ENCODE data around the gene SIL1. TPM values are rescaled to one million over a fixed set of nuclear protein-coding genes. Genes with fewer than 3 reads are reported as not detected.
"Not testable (repeated sequence)": the region's sequence is repeated elsewhere in the genome, so short reads cannot be mapped to it uniquely, and the experiment has no call there.

The SIL1 gene
- total RNA-seq, 2 donors from 2014 or later, result 17.2 to 20.2 TPM

DNA sequence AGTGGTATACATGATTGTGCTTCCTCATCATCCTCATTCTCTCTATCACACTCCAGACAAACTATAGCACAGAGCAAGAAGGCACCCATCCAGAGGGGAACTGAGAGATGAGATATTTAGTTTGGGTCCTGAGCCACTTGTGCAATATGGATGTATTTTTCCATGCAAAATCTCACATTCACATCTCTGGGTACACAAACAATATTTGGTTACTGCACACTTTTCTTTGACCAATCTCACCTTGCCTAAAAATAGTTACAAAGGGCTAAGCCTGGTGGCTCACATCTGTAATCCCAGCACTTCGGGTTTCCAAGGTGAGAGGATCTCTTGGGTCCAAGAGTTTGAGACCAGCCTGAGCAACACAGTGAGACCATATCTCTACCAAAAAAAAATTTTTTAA is 120.3 kb downstream of the SIL1 start:
- no peaks in the 10 kb centered on the region for H3K36me3 Mint-ChIP-seq (ENCODE audit: low read depth)
- Histone ChIP-seq H3K4me1 (ENCODE audit: control insufficient read depth, insufficient read depth, low read length) (no peaks in the 10 kb centered on the region), H3K9me3 (ENCODE audit: control insufficient read depth, low read length) (no peaks in the 10 kb centered on the region), H3K27me3 (ENCODE audit: control insufficient read depth, insufficient read depth, low read length, poor library complexity, severe bottlenecking) (no peaks in the 10 kb centered on the region), H3K4me3 (ENCODE audit: low read length) (no peak overlapping the region), H3K9ac (ENCODE audit: extremely low read depth, low read length, poor library complexity, severe bottlenecking) (no peak overlapping the region), H3K27ac (ENCODE audit: low read depth, low read length) (no peak overlapping the region), H3K36me3 (ENCODE audit: control insufficient read depth, insufficient read depth, low read length) (no peaks in the 10 kb centered on the region)
- no peak overlapping the region for H3K4me3 Mint-ChIP-seq
- no peak for DNase-seq
- no peaks in the 10 kb centered on the region for H3K27me3 Mint-ChIP-seq (ENCODE audit: insufficient read depth)
- no peak overlapping the region for H3K27ac Mint-ChIP-seq
- H3K9me3 Mint-ChIP-seq, result no peaks in the 10 kb centered on the region
- 100% methylated on average over 1 of the region's 1 CpG for WGBS, 2 experiments (ENCODE audit: insufficient coverage in 1 of 2, insufficient read length in 1 of 2)
- peaks cover 11% of the 10 kb centered on the region for H3K4me1 Mint-ChIP-seq
- TF ChIP-seq, protein P1, sequence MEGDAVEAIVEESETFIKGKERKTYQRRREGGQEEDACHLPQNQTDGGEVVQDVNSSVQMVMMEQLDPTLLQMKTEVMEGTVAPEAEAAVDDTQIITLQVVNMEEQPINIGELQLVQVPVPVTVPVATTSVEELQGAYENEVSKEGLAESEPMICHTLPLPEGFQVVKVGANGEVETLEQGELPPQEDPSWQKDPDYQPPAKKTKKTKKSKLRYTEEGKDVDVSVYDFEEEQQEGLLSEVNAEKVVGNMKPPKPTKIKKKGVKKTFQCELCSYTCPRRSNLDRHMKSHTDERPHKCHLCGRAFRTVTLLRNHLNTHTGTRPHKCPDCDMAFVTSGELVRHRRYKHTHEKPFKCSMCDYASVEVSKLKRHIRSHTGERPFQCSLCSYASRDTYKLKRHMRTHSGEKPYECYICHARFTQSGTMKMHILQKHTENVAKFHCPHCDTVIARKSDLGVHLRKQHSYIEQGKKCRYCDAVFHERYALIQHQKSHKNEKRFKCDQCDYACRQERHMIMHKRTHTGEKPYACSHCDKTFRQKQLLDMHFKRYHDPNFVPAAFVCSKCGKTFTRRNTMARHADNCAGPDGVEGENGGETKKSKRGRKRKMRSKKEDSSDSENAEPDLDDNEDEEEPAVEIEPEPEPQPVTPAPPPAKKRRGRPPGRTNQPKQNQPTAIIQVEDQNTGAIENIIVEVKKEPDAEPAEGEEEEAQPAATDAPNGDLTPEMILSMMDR (conservative IDR thresholded peaks at IDR 0.05), result no peak

DNA sequence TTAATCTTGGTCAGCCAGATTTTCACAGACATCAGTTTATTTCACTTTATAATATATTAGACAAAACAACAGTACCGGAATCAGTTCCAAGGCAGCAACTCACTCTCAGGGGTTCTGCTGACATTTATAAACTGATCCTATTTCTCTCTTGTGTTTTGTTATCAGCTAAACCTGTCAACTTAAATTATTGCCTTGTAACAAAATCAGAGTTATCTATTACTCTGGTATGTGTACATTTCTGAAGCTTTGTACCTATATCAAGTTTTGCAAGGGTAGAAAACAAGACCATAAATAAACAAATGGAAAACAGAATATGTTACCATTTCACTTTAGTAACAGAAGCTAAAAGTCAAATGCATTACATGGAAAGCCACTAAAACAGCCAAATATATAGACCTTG is 122.1 kb downstream of the SIL1 start:
- Histone ChIP-seq H3K4me3 (ENCODE audit: low read length) (no peak overlapping the region), H3K27ac (ENCODE audit: low read depth, low read length) (no peak overlapping the region), H3K36me3 (ENCODE audit: control insufficient read depth, insufficient read depth, low read length) (no peaks in the 10 kb centered on the region), H3K27me3 (ENCODE audit: control insufficient read depth, insufficient read depth, low read length, poor library complexity, severe bottlenecking) (no peaks in the 10 kb centered on the region), H3K9me3 (ENCODE audit: control insufficient read depth, low read length) (no peaks in the 10 kb centered on the region), H3K9ac (ENCODE audit: extremely low read depth, low read length, poor library complexity, severe bottlenecking) (no peak overlapping the region), H3K4me1 (ENCODE audit: control insufficient read depth, insufficient read depth, low read length) (no peaks in the 10 kb centered on the region)
- no peaks in the 10 kb centered on the region for H3K9me3 Mint-ChIP-seq
- H3K4me3 Mint-ChIP-seq, result no peak overlapping the region
- TF ChIP-seq, protein P1 (conservative IDR thresholded peaks at IDR 0.05), result no peak
- H3K36me3 Mint-ChIP-seq (ENCODE audit: low read depth), result no peaks in the 10 kb centered on the region
- 100% methylated on average over 1 of the region's 1 CpG; no CpG with 5 or more reads in 1 of the 2 experiments for WGBS, 2 experiments (ENCODE audit: insufficient coverage in 1 of 2, insufficient read length in 1 of 2)
- peaks cover 11% of the 10 kb centered on the region for H3K4me1 Mint-ChIP-seq
- no peak for DNase-seq
- H3K27ac Mint-ChIP-seq, result no peak overlapping the region
- no peaks in the 10 kb centered on the region for H3K27me3 Mint-ChIP-seq (ENCODE audit: insufficient read depth)

- TF ChIP-seq, protein P1 (conservative IDR thresholded peaks at IDR 0.05), result no peak
Observed at GRCh38 chr5:139075066-139076050, 122.8 kb downstream of the SIL1 start.

DNA sequence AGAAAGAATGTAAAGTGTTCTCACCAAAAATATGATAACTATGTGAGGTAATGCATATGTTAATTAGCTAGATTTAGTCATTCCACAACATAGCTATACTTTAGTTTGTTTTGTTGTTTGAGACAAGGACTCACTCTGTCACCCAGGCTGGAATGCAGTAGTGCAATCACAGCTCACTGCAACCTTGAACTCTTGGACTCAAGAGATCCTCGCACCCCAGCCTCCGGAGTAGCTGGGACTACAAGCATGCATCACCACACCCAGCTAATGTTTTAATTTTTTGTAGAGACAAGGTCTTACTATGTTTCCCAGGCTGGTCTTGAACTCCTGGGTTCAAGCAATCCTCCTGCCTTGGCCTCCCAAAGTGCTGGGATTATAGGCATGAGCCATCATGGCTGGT is 124.2 kb downstream of the SIL1 start:
- whole genome bisulfite sequencing, 2 experiments (ENCODE audit: insufficient coverage in 1 of 2, insufficient read length in 1 of 2), result 92 to 98% methylated on average over 2 of the region's 2 CpGs

More at GRCh38 chr5:139075066-139076050, 122.8 kb downstream of the SIL1 start:
- Mint-ChIP-seq H3K27ac (no peak overlapping the region), H3K4me1 (peaks cover 11% of the 10 kb centered on the region), H3K9me3 (no peaks in the 10 kb centered on the region), H3K4me3 (no peak overlapping the region), H3K27me3 (ENCODE audit: insufficient read depth) (no peaks in the 10 kb centered on the region), H3K36me3 (ENCODE audit: low read depth) (no peaks in the 10 kb centered on the region)
- no peaks in the 10 kb centered on the region for H3K27me3 ChIP-seq (ENCODE audit: control insufficient read depth, insufficient read depth, low read length, poor library complexity, severe bottlenecking)
- DNase-seq, result no peak
- H3K9ac ChIP-seq (ENCODE audit: extremely low read depth, low read length, poor library complexity, severe bottlenecking), result no peak overlapping the region
- 94 to 100% methylated on average over 5 to 8 of the region's 8 CpGs for WGBS, 2 experiments (ENCODE audit: insufficient coverage in 1 of 2, insufficient read length in 1 of 2)
- H3K36me3 ChIP-seq (ENCODE audit: control insufficient read depth, insufficient read depth, low read length), result no peaks in the 10 kb centered on the region
- H3K9me3 ChIP-seq (ENCODE audit: control insufficient read depth, low read length), result no peaks in the 10 kb centered on the region
- H3K4me1 ChIP-seq (ENCODE audit: control insufficient read depth, insufficient read depth, low read length), result no peaks in the 10 kb centered on the region
- H3K27ac ChIP-seq (ENCODE audit: low read depth, low read length), result no peak overlapping the region
- no peak overlapping the region for H3K4me3 ChIP-seq (ENCODE audit: low read length)

More for the DNA sequence above, 124.2 kb downstream of the SIL1 start:
- H3K4me1 ChIP-seq (ENCODE audit: control insufficient read depth, insufficient read depth, low read length); H3K4me3 ChIP-seq (ENCODE audit: low read length); DNase-seq; H3K9ac ChIP-seq (ENCODE audit: extremely low read depth, low read length, poor library complexity, severe bottlenecking); H3K4me3 Mint-ChIP-seq; H3K27ac ChIP-seq (ENCODE audit: low read depth, low read length); H3K27me3 Mint-ChIP-seq (ENCODE audit: insufficient read depth); H3K27ac Mint-ChIP-seq; H3K36me3 ChIP-seq (ENCODE audit: control insufficient read depth, insufficient read depth, low read length); H3K36me3 Mint-ChIP-seq (ENCODE audit: low read depth); H3K27me3 ChIP-seq (ENCODE audit: control insufficient read depth, insufficient read depth, low read length, poor library complexity, severe bottlenecking); H3K9me3 Mint-ChIP-seq; H3K9me3 ChIP-seq (ENCODE audit: control insufficient read depth, low read length): not testable (repeated sequence)
- peaks cover 11% of the 10 kb centered on the region for H3K4me1 Mint-ChIP-seq

All from endodermal cell (in vitro differentiated cells).